Retinal pigment epithelial cell (primary cell): ENCODE measurements around the gene MEF2A.
"Not testable (repeated sequence)": the region's sequence is repeated elsewhere in the genome, so short reads cannot be mapped to it uniquely, and the experiment has no call there.

ENCODE experiments used
- DNase-seq: peaks from one replicate; pipeline ENCODE4 v3.0.0-alpha.2; 2010; ENCODE audit warnings: low read depth
- H3K4me3 ChIP-seq: 2 replicates; pipeline ENCODE4 v1.5.1; 2011; ENCODE audit warnings: mild to moderate bottlenecking, low read length, control low read depth, moderate library complexity
- TF ChIP-seq, protein P1 (sequence below): conservative IDR thresholded peaks from 2 replicates; pipeline ENCODE4 v1.5.1; 2011; ENCODE audit warnings: low read depth, low read length, control low read depth, inconsistent platforms

Gene MEF2A

DNA sequence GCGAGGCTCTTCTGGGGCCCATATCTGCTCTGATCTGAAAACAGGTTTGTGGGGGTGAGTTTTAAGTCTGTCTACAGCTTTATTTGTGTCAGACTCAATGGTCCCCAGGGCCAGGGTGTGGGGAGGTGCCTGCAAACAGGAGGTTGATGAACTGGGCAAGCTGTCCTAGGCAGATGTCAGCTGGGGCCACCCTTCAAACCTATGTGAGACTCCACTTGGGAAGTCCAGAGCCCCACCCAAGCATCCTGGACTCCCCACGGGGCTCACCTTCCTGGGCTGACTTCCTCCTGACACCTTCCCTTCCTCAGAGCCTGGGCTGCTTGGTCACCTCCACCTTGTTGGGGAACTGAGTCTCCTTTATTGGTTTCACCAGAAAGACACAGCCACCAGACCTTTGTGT, 176.1 kb downstream of the MEF2A start:
- no peak for DNase-seq
- TF ChIP-seq, protein P1, sequence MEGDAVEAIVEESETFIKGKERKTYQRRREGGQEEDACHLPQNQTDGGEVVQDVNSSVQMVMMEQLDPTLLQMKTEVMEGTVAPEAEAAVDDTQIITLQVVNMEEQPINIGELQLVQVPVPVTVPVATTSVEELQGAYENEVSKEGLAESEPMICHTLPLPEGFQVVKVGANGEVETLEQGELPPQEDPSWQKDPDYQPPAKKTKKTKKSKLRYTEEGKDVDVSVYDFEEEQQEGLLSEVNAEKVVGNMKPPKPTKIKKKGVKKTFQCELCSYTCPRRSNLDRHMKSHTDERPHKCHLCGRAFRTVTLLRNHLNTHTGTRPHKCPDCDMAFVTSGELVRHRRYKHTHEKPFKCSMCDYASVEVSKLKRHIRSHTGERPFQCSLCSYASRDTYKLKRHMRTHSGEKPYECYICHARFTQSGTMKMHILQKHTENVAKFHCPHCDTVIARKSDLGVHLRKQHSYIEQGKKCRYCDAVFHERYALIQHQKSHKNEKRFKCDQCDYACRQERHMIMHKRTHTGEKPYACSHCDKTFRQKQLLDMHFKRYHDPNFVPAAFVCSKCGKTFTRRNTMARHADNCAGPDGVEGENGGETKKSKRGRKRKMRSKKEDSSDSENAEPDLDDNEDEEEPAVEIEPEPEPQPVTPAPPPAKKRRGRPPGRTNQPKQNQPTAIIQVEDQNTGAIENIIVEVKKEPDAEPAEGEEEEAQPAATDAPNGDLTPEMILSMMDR: no peak
- no peak overlapping the region for H3K4me3 ChIP-seq

GRCh38 chr15:99744142-99744541, 178.4 kb downstream of the MEF2A start:
- H3K4me3 ChIP-seq: no peak overlapping the region
- DNase-seq: no peak
- TF ChIP-seq, protein P1: no peak

DNA sequence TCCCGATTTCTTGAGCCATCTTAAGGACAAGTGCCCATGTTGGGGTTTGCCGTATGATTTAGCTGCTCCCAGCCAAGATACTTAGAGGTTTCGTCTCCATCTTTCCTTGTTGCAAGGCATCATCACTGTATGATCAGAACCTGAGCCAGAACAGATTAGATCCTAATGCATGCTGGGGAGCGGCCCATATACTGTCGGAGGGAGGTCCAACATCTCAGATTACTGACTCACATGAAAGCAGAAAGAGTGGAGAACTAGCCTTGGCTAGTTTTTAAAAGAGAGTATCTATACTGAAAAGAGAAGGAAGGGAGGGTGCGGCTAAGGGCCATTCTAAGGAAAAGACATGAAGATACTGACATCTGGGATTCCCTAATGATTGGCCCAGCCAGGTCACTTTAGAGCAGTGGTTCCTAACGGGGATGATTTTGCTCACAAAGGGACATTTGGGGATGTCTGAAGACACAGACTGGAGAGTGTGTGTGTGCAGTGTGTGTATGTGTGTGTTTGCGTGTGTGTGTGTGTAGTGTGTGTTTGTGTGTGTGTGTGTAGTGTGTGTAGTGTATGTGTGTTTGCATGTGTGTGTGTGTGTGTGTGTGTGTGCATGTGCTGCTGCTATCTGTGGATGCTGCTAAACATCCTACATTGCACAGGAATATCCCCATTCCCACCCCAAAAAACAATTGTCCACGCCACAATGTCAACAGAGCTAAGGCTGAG, 179.7 kb downstream of the MEF2A start:
- TF ChIP-seq, protein P1: no peak
- no peak for DNase-seq
- no peak overlapping the region for H3K4me3 ChIP-seq

- TF ChIP-seq, protein P1: no peak
- H3K4me3 ChIP-seq: no peak overlapping the region
- DNase-seq: no peak
These were observed 183.6 kb downstream of the MEF2A start for GRCh38 chr15:99749386-99749785.

DNA sequence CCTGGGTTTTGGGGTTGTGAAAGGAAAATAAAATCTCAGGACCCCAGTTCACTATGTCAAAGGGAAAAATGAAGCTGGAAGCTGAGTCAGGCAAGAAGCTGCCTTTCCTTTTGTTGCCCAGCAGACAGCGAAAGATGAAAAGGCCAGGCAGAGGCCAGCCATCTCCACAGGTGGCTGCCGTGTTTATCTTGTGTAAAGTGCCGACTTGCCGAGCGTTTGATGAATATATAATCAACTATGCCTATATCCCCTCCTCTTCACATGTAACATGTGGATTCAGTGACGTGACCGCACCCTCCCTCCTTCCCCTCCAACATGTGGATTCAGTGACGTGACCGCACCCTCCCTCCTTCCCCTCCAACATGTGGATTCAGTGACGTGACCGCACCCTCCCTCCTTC, 184.5 kb downstream of the MEF2A start:
- not testable (repeated sequence) for H3K4me3 ChIP-seq, DNase-seq

DNA sequence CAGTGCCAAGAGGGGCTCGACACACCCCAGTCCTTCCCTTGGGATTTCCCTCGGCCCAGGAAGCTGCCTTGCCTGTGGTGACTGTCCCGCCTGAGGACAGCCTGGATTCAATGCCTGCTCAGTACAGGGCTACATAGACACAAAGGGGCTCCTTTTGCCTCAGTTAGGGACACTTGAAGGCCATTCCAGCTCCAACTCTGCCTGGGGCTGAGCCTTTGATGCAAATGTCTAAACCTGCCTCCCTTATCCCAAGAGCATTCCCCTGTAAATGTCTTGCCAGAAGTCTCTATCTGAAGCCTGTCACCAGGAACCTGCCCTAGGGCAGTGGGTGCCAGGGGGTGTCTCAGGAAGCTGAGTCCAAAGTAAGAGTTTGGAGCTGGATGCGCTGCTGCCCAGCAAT, 186.8 kb downstream of the MEF2A start:
- TF ChIP-seq, protein P1: no peak
- no peak overlapping the region for H3K4me3 ChIP-seq
- DNase-seq: no peak

DNA sequence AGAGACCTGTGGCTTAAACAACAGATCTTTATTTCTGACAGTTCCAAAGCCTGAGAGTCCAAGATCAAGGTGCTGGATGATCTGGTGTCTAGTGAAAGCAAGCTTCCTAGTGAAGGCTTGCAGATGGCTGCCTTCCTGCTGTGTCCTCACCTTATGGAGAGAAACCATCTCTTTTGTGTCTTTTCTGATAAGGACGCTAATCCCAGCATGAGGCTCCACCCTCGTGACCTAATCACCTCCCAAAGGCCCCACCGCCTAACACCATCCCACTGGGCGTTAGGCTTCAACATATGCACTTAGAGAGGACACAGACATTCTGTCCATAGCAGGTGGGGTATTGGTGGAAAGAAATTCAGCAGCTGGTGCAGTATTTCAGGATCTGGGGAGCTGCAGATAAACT, 187.3 kb downstream of the MEF2A start:
- H3K4me3 ChIP-seq: no peak overlapping the region
- TF ChIP-seq, protein P1: no peak
- DNase-seq: no peak
